ENCODE measurements around the gene CATSPER1.

CATSPER1 gene

GRCh38 chr11:65968600-65969482 is 57.4 kb downstream of the CATSPER1 start:
- no peak for DNase-seq (ENCODE audit: low read depth in 3 of 3)

- no peak for DNase-seq (ENCODE audit: low read depth in 3 of 3)
Observed at GRCh38 chr11:65967329-65967934, 58.8 kb downstream of the CATSPER1 start.
